Osteocyte (in vitro differentiated cells): ENCODE measurements around the gene OR4K13. TPM values are rescaled to one million over a fixed set of nuclear protein-coding genes. Genes with fewer than 3 reads are reported as not detected.

Source experiments
- DNase-seq: peaks from one replicate; pipeline ENCODE4 v3.0.0; 2021; ENCODE audit warnings: mixed read lengths; ENCODE audit not compliant: unreplicated experiment; ENCODE audit errors: extremely low spot score
- H3K27ac Mint-ChIP-seq: one replicate; pipeline ENCODE4 v1.8.0; 2021; ENCODE audit warnings: mild to moderate bottlenecking, mixed read lengths; ENCODE audit not compliant: unreplicated experiment
- H3K27me3 Mint-ChIP-seq: one replicate; pipeline ENCODE4 v1.8.0; 2021; ENCODE audit warnings: mixed read lengths; ENCODE audit not compliant: unreplicated experiment
- H3K36me3 Mint-ChIP-seq: one replicate; pipeline ENCODE4 v1.8.0; 2021; ENCODE audit warnings: mixed read lengths; ENCODE audit not compliant: unreplicated experiment
- H3K4me1 Mint-ChIP-seq: one replicate; pipeline ENCODE4 v1.8.0; 2021; ENCODE audit warnings: mixed read lengths; ENCODE audit not compliant: unreplicated experiment
- H3K4me3 Mint-ChIP-seq: one replicate; pipeline ENCODE4 v1.8.0; 2021; ENCODE audit warnings: mild to moderate bottlenecking, moderate library complexity, mixed read lengths; ENCODE audit not compliant: unreplicated experiment
- H3K9me3 Mint-ChIP-seq: one replicate; pipeline ENCODE4 v1.8.0; 2021; ENCODE audit warnings: mixed read lengths; ENCODE audit not compliant: unreplicated experiment
- total RNA-seq: library from RNA; stranded (reverse); gene quantifications from 2 replicates; pipeline ENCODE4 v1.2.1, GENCODE V29; 2021
- TF ChIP-seq, protein P1 (sequence below): fragments of 200-600 bp; sonication (generic); IDR thresholded peaks from 2 replicates; pipeline ENCODE4 v1.5.0; 2021; ENCODE audit warnings: antibody characterized with exemption, mild to moderate bottlenecking, moderate library complexity

The OR4K13 gene
- total RNA-seq, 1 donor from 2014 or later, result not detected

DNA sequence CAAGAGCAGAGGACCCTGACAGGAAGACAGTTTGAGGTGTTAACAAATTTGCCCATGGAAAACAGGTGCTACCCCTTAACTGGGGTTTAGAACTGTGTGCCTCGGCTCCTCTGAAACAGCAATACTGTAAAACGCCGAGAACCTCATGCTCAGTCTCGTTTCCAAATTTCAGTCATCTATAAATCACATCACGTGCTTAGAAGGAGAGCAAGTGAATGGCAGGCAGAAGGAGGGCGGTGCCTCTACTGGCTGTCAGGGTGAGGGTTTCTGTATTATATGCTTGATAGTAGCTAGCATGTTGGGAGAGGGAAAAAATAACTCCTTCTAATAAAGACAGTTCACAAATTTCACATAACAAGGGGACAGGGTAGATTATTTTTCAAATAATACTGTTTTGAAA is 4.8 kb downstream of the OR4K13 start:
- H3K27ac Mint-ChIP-seq, result no peak overlapping the region
- TF ChIP-seq, protein P1, sequence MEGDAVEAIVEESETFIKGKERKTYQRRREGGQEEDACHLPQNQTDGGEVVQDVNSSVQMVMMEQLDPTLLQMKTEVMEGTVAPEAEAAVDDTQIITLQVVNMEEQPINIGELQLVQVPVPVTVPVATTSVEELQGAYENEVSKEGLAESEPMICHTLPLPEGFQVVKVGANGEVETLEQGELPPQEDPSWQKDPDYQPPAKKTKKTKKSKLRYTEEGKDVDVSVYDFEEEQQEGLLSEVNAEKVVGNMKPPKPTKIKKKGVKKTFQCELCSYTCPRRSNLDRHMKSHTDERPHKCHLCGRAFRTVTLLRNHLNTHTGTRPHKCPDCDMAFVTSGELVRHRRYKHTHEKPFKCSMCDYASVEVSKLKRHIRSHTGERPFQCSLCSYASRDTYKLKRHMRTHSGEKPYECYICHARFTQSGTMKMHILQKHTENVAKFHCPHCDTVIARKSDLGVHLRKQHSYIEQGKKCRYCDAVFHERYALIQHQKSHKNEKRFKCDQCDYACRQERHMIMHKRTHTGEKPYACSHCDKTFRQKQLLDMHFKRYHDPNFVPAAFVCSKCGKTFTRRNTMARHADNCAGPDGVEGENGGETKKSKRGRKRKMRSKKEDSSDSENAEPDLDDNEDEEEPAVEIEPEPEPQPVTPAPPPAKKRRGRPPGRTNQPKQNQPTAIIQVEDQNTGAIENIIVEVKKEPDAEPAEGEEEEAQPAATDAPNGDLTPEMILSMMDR, result no peak
- H3K9me3 Mint-ChIP-seq, result peaks cover 49% of the 10 kb centered on the region

DNA sequence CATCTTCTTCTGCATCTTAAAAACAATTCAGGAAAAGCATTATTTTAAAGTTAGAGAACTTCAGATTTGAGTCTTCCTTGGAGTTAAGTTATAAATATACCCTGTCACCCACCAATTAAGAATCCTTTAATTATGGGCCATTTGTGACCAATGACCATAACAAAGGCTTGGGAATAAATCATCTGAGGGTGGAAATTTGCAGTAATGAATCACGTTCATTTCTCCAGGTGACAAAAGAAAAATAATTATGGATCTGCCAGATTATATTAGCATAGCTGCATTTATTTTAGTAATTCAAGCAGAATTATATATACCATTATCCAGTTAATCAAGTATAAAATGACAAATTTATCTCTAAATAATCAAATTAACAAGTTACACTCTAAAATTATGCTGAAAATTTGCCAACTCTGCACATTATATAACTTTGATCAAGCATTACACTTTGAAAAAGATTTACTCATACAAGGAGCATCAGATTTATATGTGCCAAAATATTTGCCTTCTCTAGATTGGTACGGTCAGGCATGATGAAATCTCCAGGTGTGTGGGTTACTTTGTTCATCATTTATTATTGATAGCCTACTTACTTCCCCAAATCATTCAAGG is 16.5 kb downstream of the OR4K13 start, which contains the start of gene OR4K14:
OR4K14 (minus strand) TSS at position 51 of the 609 bp plus-strand sequence. CDS start 4,114 bp downstream, outside the sequence.
- H3K36me3 Mint-ChIP-seq, result no peaks in the 10 kb centered on the region
- H3K4me1 Mint-ChIP-seq, result no peaks in the 10 kb centered on the region
- no peaks in the 10 kb centered on the region for H3K27me3 Mint-ChIP-seq
- H3K27ac Mint-ChIP-seq, result no peak within 1 kb of the TSS
- H3K4me3 Mint-ChIP-seq, result no peak within 1 kb of the TSS
- DNase-seq, result no peak
- TF ChIP-seq, protein P1, result no peak
- peaks cover 64% of the 10 kb centered on the region for H3K9me3 Mint-ChIP-seq

More for the DNA sequence above, 4.8 kb downstream of the OR4K13 start:
- Mint-ChIP-seq H3K36me3 (no peaks in the 10 kb centered on the region), H3K27me3 (no peaks in the 10 kb centered on the region), H3K4me1 (no peaks in the 10 kb centered on the region), H3K4me3 (no peak overlapping the region)
- no peak for DNase-seq

DNA sequence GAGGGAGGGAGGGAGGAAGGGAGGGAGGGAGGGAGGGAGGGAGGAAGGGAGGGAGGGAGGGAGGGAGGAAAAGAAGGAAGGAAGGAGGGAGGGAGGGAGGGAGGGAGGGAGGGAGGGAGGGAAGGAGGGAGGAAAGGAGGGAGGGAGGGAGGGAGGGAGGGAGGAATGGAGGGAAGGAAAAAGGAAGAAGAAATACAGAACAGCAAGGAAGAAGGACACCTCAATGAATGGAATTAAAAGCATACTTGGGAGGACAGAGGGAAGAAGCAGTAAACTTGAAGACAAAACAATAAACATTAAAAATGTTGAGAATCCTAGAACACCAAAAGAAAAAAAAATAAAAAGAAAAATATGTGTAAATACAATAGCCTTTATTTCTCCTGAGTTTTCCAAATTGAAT is 27.7 kb downstream of the OR4K13 start:
- no peak for DNase-seq
- no peak overlapping the region for H3K27ac Mint-ChIP-seq
- H3K4me3 Mint-ChIP-seq, result no peak overlapping the region
- H3K36me3 Mint-ChIP-seq, result peaks cover 2% of the 10 kb centered on the region
- H3K27me3 Mint-ChIP-seq, result no peaks in the 10 kb centered on the region
- H3K4me1 Mint-ChIP-seq, result no peaks in the 10 kb centered on the region
- peaks cover 65% of the 10 kb centered on the region for H3K9me3 Mint-ChIP-seq
- TF ChIP-seq, protein P1, result no peak

DNA sequence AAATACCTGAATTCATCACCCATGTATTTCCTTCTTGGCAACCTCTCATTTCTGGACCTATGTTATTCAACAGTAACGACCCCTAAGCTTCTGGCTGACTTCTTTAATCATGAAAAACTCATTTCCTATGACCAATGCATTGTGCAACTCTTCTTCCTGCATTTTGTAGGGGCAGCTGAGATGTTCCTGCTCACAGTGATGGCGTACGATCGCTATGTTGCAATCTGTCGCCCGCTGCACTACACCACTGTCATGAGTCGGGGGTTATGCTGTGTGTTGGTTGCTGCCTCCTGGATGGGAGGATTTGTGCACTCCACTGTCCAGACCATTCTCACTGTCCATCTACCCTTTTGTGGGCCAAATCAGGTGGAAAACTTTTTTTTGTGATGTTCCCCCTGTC is 33.5 kb downstream of the OR4K13 start:
- peaks cover 56% of the 10 kb centered on the region for H3K9me3 Mint-ChIP-seq
- no peak overlapping the region for H3K4me3 Mint-ChIP-seq
- H3K36me3 Mint-ChIP-seq, result peaks cover 2% of the 10 kb centered on the region
- DNase-seq, result no peak
- no peak overlapping the region for H3K27ac Mint-ChIP-seq
- H3K27me3 Mint-ChIP-seq, result no peaks in the 10 kb centered on the region
- TF ChIP-seq, protein P1, result no peak
- no peaks in the 10 kb centered on the region for H3K4me1 Mint-ChIP-seq

DNA sequence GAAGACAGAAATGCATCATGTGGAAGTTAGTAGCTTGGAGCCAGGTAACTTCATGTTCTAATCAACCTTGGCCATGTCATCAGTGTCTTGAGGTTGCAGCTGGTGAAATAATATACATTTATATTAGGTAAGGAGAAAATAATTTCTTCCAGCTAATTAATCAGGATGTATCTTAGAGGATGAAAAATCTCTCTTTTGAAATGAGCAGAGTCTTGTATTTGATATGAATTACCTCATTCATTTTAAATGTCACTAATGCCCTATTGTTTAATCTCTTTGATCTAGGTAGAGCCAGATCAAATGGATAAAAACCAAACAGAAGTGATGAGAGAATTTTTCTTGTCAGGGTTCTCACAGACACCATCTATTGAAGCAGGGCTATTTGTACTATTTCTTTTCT is 34.0 kb downstream of the OR4K13 start, which contains the start of gene OR4Q2:
OR4Q2 (plus strand) TSS at position 301 of the 400 bp plus-strand sequence.
- Mint-ChIP-seq H3K4me1 (no peaks in the 10 kb centered on the region), H3K9me3 (peaks cover 53% of the 10 kb centered on the region), H3K27ac (no peak within 1 kb of the TSS), H3K36me3 (peaks cover 2% of the 10 kb centered on the region), H3K4me3 (no peak within 1 kb of the TSS), H3K27me3 (no peaks in the 10 kb centered on the region)
- no peak for DNase-seq
- TF ChIP-seq, protein P1, result no peak
